Measurements from ENCODE around the gene TBCCD1. TPM values are rescaled to one million over a fixed set of nuclear protein-coding genes. Genes with fewer than 3 reads are reported as not detected.

Gene TBCCD1
- total and polyA plus RNA-seq, 2 experiments from 2014 or later, result 13.1 to 14.9 TPM

DNA sequence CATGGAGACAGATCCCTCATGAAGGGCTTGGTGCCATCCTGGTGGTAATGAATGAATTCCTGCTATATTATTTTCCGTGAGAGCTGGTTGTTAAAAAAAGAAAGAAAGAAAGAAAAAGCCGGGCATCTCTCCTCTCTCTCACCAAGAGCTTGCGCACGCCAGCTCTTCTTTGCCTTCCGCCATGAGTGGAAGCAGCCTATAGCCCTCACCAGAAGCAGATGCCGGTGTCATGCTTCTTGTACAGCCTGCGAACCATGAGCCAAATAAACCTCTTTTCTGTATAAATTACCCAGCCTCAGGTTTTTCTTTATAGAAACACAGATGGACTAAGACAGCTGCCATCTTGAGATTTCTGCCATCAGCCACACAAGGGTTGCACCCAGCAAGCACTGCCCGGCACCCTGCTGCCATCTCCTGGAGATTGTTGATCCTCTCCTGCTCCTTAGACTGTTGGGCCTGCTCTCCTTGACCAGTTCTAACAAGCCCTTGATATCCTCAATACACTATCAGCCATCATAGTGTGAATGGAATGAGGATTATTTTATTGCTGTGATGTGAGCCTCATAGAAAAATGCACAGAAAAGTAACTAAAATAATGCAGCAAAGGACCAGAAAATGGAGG is 42.2 kb upstream of the TBCCD1 start:
- no peak for DNase-seq (ENCODE audit: low spot score)
- H2AFZ ChIP-seq, result no peak overlapping the region
- H4K20me1 ChIP-seq (ENCODE audit: insufficient read depth, poor library complexity, severe bottlenecking), result no peaks in the 10 kb centered on the region
- no peak overlapping the region for H3K27ac ChIP-seq
- TF ChIP-seq, protein P1, sequence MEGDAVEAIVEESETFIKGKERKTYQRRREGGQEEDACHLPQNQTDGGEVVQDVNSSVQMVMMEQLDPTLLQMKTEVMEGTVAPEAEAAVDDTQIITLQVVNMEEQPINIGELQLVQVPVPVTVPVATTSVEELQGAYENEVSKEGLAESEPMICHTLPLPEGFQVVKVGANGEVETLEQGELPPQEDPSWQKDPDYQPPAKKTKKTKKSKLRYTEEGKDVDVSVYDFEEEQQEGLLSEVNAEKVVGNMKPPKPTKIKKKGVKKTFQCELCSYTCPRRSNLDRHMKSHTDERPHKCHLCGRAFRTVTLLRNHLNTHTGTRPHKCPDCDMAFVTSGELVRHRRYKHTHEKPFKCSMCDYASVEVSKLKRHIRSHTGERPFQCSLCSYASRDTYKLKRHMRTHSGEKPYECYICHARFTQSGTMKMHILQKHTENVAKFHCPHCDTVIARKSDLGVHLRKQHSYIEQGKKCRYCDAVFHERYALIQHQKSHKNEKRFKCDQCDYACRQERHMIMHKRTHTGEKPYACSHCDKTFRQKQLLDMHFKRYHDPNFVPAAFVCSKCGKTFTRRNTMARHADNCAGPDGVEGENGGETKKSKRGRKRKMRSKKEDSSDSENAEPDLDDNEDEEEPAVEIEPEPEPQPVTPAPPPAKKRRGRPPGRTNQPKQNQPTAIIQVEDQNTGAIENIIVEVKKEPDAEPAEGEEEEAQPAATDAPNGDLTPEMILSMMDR (IDR thresholded peaks at IDR 0.05; ENCODE audit: poor library complexity), result peak; percentile 27
- no peak for TF ChIP-seq EZH2phosphoT487 (IDR thresholded peaks at IDR 0.05; ENCODE audit: low read depth, severe bottlenecking, unreplicated experiment)
- H3K4me3 ChIP-seq, result no peak overlapping the region
- H3K9me3 ChIP-seq (ENCODE audit: low read depth), result no peaks in the 10 kb centered on the region
- H3K36me3 ChIP-seq (replicated peaks; ENCODE audit: insufficient read depth, low read depth), result no peaks in the 10 kb centered on the region
- H3K27me3 ChIP-seq, result no peaks in the 10 kb centered on the region
- peaks cover 9% of the 10 kb centered on the region for H3K4me1 ChIP-seq (ENCODE audit: insufficient read depth)
- 97% methylated on average over 8 of the region's 8 CpGs for WGBS (ENCODE audit: low lambda C conversion rate, missing lambda C conversion rate)
- no peaks in the 10 kb centered on the region for H3K79me2 ChIP-seq
- H3K4me2 ChIP-seq, result no peak overlapping the region
- H3K9me2 ChIP-seq (replicated peaks; ENCODE audit: insufficient read depth), result no peaks in the 10 kb centered on the region

- no peak overlapping the region for H2AFZ ChIP-seq
- H3K9me3 ChIP-seq (ENCODE audit: low read depth), result no peaks in the 10 kb centered on the region
- H3K79me2 ChIP-seq, result no peaks in the 10 kb centered on the region
- H3K4me3 ChIP-seq, result no peak overlapping the region
- no peaks in the 10 kb centered on the region for H4K20me1 ChIP-seq (ENCODE audit: insufficient read depth, poor library complexity, severe bottlenecking)
- no peaks in the 10 kb centered on the region for H3K36me3 ChIP-seq (replicated peaks; ENCODE audit: insufficient read depth, low read depth)
- no peak for DNase-seq (ENCODE audit: low spot score)
- no peak overlapping the region for H3K4me2 ChIP-seq
- TF ChIP-seq EZH2phosphoT487 (IDR thresholded peaks at IDR 0.05; ENCODE audit: low read depth, severe bottlenecking, unreplicated experiment), result no peak
- no peak for TF ChIP-seq EZH2 (IDR thresholded peaks at IDR 0.05; ENCODE audit: borderline replicate concordance)
- TF ChIP-seq, protein P1 (IDR thresholded peaks at IDR 0.05; ENCODE audit: poor library complexity), result no peak
- no peaks in the 10 kb centered on the region for H3K27me3 ChIP-seq
- no peaks in the 10 kb centered on the region for H3K9me2 ChIP-seq (replicated peaks; ENCODE audit: insufficient read depth)
- 82% methylated on average over 2 of the region's 2 CpGs for WGBS (ENCODE audit: low lambda C conversion rate, missing lambda C conversion rate)
- peaks cover 9% of the 10 kb centered on the region for H3K4me1 ChIP-seq (ENCODE audit: insufficient read depth)
- H3K27ac ChIP-seq, result no peak overlapping the region
These were observed 41.6 kb upstream of the TBCCD1 start for GRCh38 chr3:186608624-186609215.

DNA sequence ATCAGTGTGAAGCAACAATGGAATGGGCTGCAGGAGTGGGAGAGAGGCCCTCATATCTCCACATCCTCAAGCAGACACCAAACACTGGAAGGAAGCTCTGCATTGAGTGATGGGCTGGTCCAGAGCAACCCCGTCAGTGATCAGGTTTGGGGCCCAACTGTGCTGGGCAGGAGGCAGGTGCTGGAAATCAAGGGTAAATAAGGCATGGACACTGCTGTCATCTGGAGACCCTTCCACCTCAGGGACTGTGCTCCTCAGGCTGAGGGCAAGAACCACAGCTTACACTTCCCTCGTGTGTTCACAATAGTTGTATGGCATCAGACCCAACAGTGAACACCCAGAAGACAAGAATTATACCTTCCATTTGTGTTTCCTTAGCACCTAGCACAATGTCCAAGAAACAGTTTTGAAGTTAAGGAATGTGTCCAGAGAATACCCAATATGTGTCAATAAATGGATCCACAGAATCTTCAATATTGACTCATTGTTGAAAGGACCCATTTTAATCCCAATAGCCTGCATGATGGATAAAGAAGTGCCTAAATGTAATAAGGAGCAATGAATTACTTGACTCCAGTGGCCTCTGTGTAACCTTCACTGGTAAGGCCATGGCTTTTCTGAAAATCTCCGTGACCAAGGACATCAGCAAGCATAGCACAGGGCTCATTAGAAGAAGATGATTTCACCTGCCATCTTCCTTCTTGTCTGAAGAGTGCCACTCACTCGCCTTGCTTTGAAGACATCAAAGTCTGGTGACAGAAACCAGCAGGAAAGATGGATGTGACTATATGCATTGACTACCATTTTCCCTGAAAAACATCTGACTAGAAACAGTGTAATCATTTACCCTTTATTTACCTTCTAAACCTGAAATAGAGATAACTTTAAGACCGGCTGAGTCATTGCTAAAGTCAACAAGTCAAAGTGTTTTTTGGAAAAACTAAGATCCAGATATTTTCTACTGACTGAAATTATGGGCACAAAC is 38.7 kb upstream of the TBCCD1 start:
- Histone ChIP-seq H3K4me2 (peak overlapping the region; percentile 34), H3K4me1 (ENCODE audit: insufficient read depth) (peaks cover 9% of the 10 kb centered on the region), H2AFZ (no peak overlapping the region), H3K27me3 (no peaks in the 10 kb centered on the region), H3K4me3 (no peak overlapping the region), H3K27ac (peak overlapping the region; percentile 89), H3K9me3 (ENCODE audit: low read depth) (no peaks in the 10 kb centered on the region), H3K79me2 (no peaks in the 10 kb centered on the region), H3K36me3 (replicated peaks; ENCODE audit: insufficient read depth, low read depth) (no peaks in the 10 kb centered on the region), H3K9me2 (replicated peaks; ENCODE audit: insufficient read depth) (no peaks in the 10 kb centered on the region), H4K20me1 (ENCODE audit: insufficient read depth, poor library complexity, severe bottlenecking) (no peaks in the 10 kb centered on the region)
- TF ChIP-seq, protein P1 (IDR thresholded peaks at IDR 0.05; ENCODE audit: poor library complexity), result no peak
- TF ChIP-seq EZH2 (IDR thresholded peaks at IDR 0.05; ENCODE audit: borderline replicate concordance) (no peak), EZH2phosphoT487 (IDR thresholded peaks at IDR 0.05; ENCODE audit: low read depth, severe bottlenecking, unreplicated experiment) (no peak)
- WGBS (ENCODE audit: low lambda C conversion rate, missing lambda C conversion rate), result 62% methylated on average over 5 of the region's 5 CpGs
- peak; percentile 43 for DNase-seq (ENCODE audit: low spot score)
